AG09309 (cell line): ENCODE measurements around the gene AGO3.

ENCODE experiments used
- DNase-seq: peaks from one replicate; pipeline ENCODE4 v3.0.0-alpha.2; 2010; ENCODE audit warnings: low read depth
- H3K4me3 ChIP-seq: 2 replicates; pipeline ENCODE4 v1.5.1; 2011; ENCODE audit warnings: mild to moderate bottlenecking, low read depth, low read length, moderate library complexity; ENCODE audit not compliant: control insufficient read depth
- CTCF ChIP-seq: IDR thresholded peaks from 2 replicates; pipeline ENCODE4 v1.5.1; 2011; ENCODE audit warnings: mild to moderate bottlenecking, low read depth, low read length, inconsistent platforms; ENCODE audit not compliant: insufficient read depth, control insufficient read depth; ENCODE audit errors: missing control alignments

AGO3 gene

GRCh38 chr1:36070349-36070748 is 139.4 kb downstream of the AGO3 start:
- no peak for TF ChIP-seq CTCF
- DNase-seq: no peak
- no peak overlapping the region for H3K4me3 ChIP-seq

- DNase-seq: no peak
- H3K4me3 ChIP-seq: no peak overlapping the region
- TF ChIP-seq CTCF: no peak
Measured at GRCh38 chr1:36076979-36077573, 146.2 kb downstream of the AGO3 start.

GRCh38 chr1:36080236-36080635 is 149.3 kb downstream of the AGO3 start:
- no peak for TF ChIP-seq CTCF
- DNase-seq: no peak
- no peak overlapping the region for H3K4me3 ChIP-seq

- no peak for DNase-seq
- TF ChIP-seq CTCF: no peak
Measured at GRCh38 chr1:36080801-36081200, 149.9 kb downstream of the AGO3 start.

GRCh38 chr1:36081926-36082485 is 151.1 kb downstream of the AGO3 start:
- no peak for TF ChIP-seq CTCF
- no peak overlapping the region for H3K4me3 ChIP-seq
- DNase-seq: no peak

More at GRCh38 chr1:36080801-36081200, 149.9 kb downstream of the AGO3 start:
- H3K4me3 ChIP-seq: no peak overlapping the region

- H3K4me3 ChIP-seq: no peak overlapping the region
- no peak for TF ChIP-seq CTCF
- no peak for DNase-seq
Measured at GRCh38 chr1:36083219-36083618, 152.3 kb downstream of the AGO3 start.
